ENCODE results near the gene NCOA6. TPM values are rescaled to one million over a fixed set of nuclear protein-coding genes. Genes with fewer than 3 reads are reported as not detected.

Gene NCOA6
- total and polyA plus RNA-seq, 2 of the 4 experiments (the other 2 are of a cell fraction) = 3.6 to 13.1 TPM

DNA sequence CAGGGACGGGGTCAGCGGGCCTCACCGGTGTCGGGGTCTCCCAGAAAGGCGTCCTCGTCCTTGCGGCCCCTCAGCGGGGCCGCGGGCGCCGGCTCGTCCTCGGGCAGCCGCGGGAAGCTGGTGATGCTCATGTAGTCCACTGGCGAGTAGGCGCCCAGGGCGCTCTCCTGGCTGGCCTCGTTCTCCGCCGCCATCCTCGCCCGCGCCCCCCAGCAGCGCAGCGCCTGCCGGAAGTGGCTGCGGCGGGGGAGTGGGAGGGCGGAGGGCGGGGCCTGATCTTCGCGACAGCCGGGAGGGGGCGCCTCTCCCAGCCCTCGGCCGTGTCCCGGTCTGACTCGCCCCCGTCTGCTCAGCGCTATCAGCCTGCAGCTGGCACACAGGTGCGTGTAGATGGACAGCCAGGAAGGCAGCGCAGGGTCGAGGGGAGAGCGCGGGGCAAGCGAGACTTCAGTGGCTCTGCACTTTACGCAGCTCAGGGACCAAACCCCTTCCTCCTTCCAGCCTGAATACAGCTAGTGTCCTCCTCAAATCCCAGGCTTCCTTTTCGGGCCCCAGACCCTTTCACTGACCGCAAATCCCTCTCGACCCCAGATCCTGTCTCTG lies 47.3 kb upstream of the NCOA6 start, which contains the start of gene GGT7:
Gene GGT7 (minus strand): TSS at position 235 of the 603 bp plus-strand sequence. CDS start 41 bp downstream, at position 194.
- Histone ChIP-seq H3K4me3 (ENCODE audit: insufficient read depth, low read depth, low read length) (peak within 1 kb of the TSS; percentile 62), H3K27me3 (ENCODE audit: control insufficient read depth, insufficient read depth, low read length) (no peaks in the 10 kb centered on the region), H2BK5ac (ENCODE audit: low read depth, low read length, poor library complexity, severe bottlenecking) (no peak within 1 kb of the TSS), H3K56ac (ENCODE audit: extremely low read depth, insufficient read depth, low read length) (peak within 1 kb of the TSS; percentile 77), H4K91ac (ENCODE audit: insufficient read depth, low read depth, low read length) (peak within 1 kb of the TSS; percentile 40), H3K4me1 (ENCODE audit: control insufficient read depth, insufficient read depth, low read length) (peaks cover 14% of the 10 kb centered on the region), H2AK9ac (replicated peaks; ENCODE audit: low read depth, low read length, poor library complexity) (peak within 1 kb of the TSS; percentile 77), H3K79me1 (ENCODE audit: low read depth in 1 of 2, low read length in 2 of 2) (peaks cover 14 to 43% of the 10 kb centered on the region in 2 experiments), H3K9me1 (ENCODE audit: insufficient read depth, low read length) (peaks cover 20% of the 10 kb centered on the region), H3K18ac (ENCODE audit: low read depth, low read length) (peak within 1 kb of the TSS; percentile 34), H3K27ac (ENCODE audit: insufficient read depth, low read length) (peak within 1 kb of the TSS; percentile 18; the same call in 1 of the 2 replicates), H2BK120ac (ENCODE audit: low read depth, low read length) (peak within 1 kb of the TSS; percentile 35), H3K4me2 (ENCODE audit: low read depth, low read length) (peak within 1 kb of the TSS; percentile 97), H2BK20ac (ENCODE audit: low read depth, low read length) (peak within 1 kb of the TSS; percentile 12; the same call in 1 of the 2 replicates), H3K9ac (ENCODE audit: low read depth, low read length) (peak within 1 kb of the TSS; percentile 85), H4K20me1 (ENCODE audit: insufficient read depth, low read length) (no peaks in the 10 kb centered on the region; the same call in 1 of the 2 replicates), H3K14ac (replicated peaks; ENCODE audit: low read depth, low read length) (peak within 1 kb of the TSS; percentile 93), H2AFZ (replicated peaks; ENCODE audit: low read length, poor library complexity) (peak within 1 kb of the TSS; percentile 94), H3K4ac (ENCODE audit: low read depth, low read length) (peak within 1 kb of the TSS; percentile 67), H3K36me3 (ENCODE audit: control insufficient read depth, insufficient read depth, low read length) (no peaks in the 10 kb centered on the region), H2BK15ac (ENCODE audit: low read depth, low read length) (no peak within 1 kb of the TSS; the same call in 2 of the 3 replicates), H3K23ac (ENCODE audit: low read depth, low read length) (peak within 1 kb of the TSS; percentile 74), H3K9me3 (ENCODE audit: control insufficient read depth, insufficient read depth, low read length) (no peaks in the 10 kb centered on the region), H4K8ac (ENCODE audit: low read depth in 2 of 2, low read length in 2 of 2) (peak within 1 kb of the TSS; percentile 46 to 74; a peak in 3 of 4 replicates), H2AK5ac (ENCODE audit: low read depth, low read length) (peak within 1 kb of the TSS; percentile 58), H4K5ac (ENCODE audit: low read depth, low read length) (peak within 1 kb of the TSS; percentile 9)
- dilution Hi-C loops (cut with HindIII; ENCODE audit: low sequenced_read_pairs, unreplicated experiment) = no loop called here
- ATAC-seq (ENCODE audit: low read depth) = peak; percentile 59
- CTCF ChIA-PET = interaction anchor here (0.6 to 3.3 kb wide), 3 partner anchors 36 to 230 kb away, joined by 5 to 19 read pairs (median 9); partner anchors contain the start of genes GSS and MYH7B
- DNase-seq = peak; percentile 69
- TF ChIP-seq RAD21 (IDR thresholded peaks at IDR 0.05; ENCODE audit: low read length) = peak; percentile 44
- no peak for TF ChIP-seq RCOR1 (IDR thresholded peaks at IDR 0.05; ENCODE audit: insufficient replicate concordance, low read length)
- TF ChIP-seq MAZ (IDR thresholded peaks at IDR 0.05; ENCODE audit: borderline replicate concordance, low read depth, low read length) = peak; percentile 75; the same call in 1 of the 2 replicates
- TF ChIP-seq CTCF (conservative IDR thresholded peaks at IDR 0.05; ENCODE audit: low read depth, low read length) = peak; percentile 67
- peak; percentile 46 for TF ChIP-seq SMC3 (IDR thresholded peaks at IDR 0.05; ENCODE audit: low read depth, low read length)
- in situ Hi-C loops (cut with MboI; ENCODE audit: low sequenced_read_pairs) = loop anchor here (5.0 to 25.0 kb wide), 2 partner anchors 85 to 390 kb away; partner anchors contain the start of genes GSS and MYH7B
- 1% methylated on average over 37 of the region's 52 CpGs; no CpG with 5 or more reads in 1 of the 2 experiments for WGBS, 2 experiments (ENCODE audit: extremely low coverage in 2 of 2, insufficient read length in 1 of 2)
- intact Hi-C loops (cut with micrococcal nuclease) = loop anchor here (5.0 to 10.0 kb wide), 4 partner anchors 130 to 402 kb away; partner anchors contain the start of gene MMP24OS
- POLR2A ChIA-PET (ENCODE audit: unreplicated experiment) = no interaction called here
- no TSS peak for BruUV-seq (replicated peaks)
